ENCODE measurements around the gene NDUFAB1.
"Not testable (repeated sequence)": the region's sequence is repeated elsewhere in the genome, so short reads cannot be mapped to it uniquely, and the experiment has no call there.

Gene NDUFAB1

DNA sequence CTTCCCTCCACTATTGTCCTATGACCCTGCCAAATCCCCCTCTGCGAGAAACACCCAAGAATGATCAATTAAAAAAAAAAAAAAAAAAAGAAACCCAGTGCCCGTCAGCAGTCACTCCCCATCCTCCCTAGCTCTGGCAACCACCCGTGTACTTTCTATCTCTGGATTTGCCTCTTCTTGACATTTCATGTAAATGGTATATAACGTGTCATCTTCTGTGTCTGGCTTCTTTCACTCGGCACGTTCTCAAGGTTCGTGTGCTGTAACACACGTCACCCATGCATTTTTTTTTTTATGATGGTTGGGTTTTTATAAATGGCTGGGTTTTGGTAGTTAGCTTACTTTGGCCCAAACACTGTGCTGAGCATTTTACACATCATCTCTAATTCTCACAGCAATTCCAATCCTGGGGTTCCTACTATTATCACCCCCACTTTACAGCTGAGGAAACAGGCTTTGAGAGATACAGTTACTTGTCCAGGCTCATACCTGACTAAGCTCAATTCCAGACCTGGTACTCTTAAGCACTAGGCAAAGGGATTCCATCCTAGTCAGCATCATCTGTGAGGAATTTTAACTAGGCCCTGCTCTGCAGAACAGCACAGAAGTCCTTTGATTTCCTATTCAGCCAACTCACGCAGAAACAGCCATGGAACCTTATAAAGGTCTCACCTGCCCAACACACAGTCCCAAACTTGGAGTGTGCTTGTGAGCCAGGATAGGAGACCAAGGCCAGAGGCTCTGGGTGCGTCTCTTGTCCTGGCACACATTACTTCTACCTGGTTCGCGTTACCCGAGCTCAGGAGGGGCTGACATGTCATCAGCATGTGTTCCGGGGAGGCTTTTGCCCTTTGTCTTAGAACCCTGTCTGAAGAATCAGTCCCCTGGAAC, 11.7 kb downstream of the NDUFAB1 start:
- DNase-seq (ENCODE audit: low read depth), result no peak

DNA sequence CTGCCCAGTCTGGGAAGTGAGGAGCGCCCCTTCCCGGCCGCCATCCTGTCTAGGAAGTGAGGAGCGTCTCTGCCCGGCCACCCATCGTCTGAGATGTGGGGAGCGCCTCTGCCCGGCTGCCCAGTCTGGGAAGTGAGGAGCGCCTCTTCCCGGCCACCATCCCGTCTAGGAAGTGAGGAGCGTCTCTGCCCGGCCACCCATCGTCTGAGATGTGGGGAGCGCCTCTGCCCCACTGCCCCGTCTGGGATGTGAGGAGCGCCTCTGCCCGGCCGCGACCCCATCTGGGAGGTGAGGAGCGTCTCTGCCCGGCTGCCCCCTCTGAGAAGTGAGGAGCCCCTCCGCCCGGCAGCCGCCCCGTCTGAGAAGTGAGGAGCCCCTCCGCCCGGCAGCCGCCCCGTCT, 12.8 kb downstream of the NDUFAB1 start:
- not testable (repeated sequence) for DNase-seq (ENCODE audit: low read depth)

DNA sequence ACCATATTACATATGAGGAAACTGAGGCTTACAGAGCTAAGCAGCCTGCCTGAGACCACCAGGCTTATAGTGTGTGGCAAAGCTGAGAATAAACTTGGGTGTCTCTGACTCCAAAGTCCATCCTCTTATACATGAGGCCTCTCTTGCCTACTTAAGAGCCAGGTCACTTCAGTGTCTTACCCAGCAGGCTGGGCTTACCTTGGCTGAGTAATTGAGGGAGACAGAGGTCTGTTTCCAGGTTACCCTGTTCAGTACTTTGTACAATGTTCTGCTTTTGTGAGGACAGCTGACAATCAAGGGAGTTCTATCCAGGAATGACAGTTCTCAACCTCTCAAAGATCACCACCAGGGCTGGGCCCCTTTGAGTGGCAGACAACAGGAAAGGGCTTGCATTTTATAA, 14.4 kb downstream of the NDUFAB1 start:
- DNase-seq (ENCODE audit: low read depth), result no peak

DNA sequence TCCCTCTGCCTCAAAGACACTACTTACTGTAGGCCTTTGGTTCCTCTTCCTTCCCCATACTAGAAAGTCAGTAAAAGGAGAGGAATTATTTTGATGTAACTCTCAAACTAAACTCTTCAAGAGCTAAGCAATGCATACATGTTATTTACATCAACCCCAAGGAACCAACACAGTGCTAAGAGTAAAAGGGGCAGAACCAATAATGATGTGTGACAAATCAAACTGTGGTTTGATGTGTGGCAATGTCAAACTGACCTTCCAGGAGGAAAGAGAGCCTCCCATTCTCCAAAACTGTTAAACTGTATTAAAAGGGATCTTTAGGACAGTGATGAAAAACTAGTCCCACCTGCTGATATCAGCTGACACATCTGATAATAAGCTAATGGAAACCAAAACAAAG, 15.7 kb downstream of the NDUFAB1 start:
- no peak for DNase-seq (ENCODE audit: low read depth)

DNA sequence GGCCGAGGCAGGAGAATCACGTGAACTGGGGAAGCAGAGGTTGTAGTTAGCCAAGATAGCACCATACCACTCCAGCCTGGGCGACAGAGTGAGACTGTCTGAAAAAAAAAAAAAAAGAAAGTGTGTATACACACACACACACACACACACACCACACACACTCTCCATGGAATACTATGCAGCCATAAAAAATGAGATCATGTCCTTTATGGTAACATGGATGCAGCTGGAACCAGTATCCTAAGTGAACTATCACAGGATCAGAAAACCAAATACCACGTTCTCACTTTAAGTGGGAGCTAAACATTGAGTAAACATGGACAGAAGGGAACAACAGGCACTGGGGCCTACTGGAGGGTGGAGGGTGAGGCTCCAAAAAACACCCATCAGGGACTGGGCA, 16.7 kb downstream of the NDUFAB1 start:
- no peak for DNase-seq (ENCODE audit: low read depth)

DNA sequence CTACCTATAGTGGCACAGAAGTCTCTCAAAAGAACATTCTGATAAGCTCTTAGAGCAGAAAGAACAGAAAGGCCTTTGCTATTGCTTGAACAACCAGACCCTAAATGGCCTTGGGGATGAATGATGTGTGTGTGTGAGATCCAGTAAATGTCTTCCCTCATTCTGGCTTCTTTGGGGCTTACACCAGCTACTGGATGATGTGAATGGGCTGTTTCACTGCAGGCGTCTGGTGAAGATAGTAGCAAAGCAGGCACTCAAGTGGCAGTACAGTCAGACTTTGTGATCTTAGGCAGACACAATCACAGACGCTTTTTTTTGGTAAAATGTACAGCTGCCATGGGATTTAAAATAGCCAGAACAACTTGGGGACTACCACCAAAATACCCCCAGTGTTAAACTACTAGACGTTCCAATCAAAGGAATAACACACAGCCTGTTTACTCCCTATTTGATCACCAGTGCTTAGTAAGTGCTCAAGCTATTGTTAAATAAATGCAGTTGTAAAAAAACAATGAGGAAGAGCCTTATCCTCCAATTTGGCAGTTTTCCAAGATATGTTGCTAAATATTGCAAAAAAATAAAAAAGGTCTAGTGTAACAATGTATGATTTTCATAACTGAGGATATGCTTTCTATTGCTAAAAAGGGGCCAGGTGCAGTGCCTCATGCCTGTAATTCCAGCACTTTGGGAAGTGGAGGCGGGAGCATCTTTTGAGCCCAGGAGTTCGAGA, 17.9 kb downstream of the NDUFAB1 start:
- peak; percentile 45 for DNase-seq (ENCODE audit: low read depth)

DNA sequence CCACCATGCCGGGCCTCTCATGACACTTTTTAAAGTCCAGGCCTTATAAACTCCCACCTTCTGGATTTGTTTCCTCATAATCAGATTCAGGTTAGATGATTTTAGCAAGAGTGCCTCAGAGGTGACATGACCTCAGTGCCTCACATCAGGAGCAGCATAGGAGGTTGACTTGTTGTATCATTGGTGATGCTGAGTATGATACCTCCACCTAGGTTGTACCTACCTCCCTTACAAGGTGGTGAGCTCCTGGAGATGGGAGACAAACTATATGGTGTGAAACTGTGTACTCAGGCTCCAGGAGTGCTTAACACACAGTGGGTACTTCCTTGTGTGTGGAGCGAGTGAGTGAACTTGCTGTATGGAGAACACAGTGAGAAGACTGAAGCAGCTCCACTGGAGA, 18.6 kb downstream of the NDUFAB1 start:
- DNase-seq (ENCODE audit: low read depth), result no peak

DNA sequence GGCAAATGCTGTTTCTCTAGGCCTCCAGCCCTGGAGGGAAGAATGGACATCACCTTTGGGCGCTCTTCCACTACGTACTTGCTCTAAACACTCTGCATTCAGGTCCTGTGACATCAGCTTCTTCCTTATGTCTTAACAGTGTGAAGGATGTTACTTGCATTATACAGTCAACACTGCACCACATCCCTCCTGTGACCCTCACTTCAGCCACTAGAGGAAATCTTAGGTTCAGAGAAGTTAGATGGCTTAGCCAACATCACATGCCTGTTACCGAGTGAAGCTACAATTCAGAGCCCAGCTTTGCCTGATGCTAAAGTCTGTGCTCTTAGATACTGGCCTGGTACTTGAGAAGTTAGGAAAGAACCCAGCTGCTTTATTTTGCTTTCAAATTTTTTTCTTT, 20.3 kb downstream of the NDUFAB1 start:
- no peak for DNase-seq (ENCODE audit: low read depth)

DNA sequence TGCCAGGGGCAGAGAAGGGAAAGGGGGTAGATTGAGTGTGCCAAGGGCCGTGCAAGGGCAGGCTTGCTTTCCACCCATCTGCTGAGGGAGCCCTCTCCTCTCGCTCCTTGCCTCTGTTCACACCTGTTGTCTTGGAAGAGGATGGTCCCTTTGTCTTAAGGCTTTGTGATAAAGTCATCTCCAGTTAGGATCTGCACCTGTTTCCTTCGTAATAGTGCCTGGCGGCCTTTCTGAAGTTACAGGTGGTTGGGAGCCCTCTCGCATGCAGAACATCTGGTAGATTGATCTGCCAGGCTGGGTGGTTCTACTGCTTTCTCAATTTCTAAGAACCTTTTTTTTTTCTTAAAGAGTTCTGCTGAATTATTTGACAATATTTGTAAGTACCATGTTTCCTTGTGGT, 22.3 kb downstream of the NDUFAB1 start:
- no peak for DNase-seq (ENCODE audit: low read depth)

DNA sequence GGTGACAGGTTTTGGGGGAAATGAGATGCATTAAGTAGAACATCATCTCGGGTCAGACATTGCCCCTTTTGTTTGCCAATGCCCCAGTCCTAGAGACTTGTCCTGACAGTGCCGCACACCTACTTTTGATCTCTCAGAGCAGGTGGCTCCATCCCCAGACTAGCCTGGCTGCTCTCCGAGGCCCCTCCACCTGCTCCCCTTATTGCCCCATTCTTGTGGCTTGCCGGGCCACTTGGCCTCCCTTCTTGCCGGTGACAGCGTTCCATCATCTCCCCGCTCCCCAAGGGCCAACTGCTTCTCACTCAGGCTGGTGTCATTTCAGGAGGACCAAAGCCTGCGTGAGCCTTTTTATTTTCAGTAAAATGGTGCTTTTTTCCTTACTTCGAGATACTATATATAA, 23.7 kb downstream of the NDUFAB1 start:
- DNase-seq (ENCODE audit: low read depth), result no peak

DNA sequence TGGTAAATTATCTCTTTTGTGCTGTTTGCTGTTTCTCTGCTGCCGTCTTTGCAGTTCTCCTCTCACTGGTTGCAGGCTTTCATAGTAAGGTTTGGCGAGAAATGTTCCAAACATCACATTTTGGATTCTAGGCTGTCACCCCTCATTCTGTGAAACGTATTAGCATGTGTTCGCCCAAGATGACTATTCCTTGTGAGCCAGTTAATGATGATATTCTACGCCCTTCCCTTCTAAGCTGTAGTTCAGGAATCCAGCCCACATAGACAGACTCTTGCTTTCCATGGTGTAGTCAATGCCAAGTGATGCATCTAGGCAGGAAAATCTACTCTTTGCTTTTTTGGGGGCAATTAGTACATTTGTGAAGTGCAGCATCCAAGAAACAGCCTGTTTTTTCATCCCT, 24.2 kb downstream of the NDUFAB1 start:
- DNase-seq (ENCODE audit: low read depth), result no peak

DNA sequence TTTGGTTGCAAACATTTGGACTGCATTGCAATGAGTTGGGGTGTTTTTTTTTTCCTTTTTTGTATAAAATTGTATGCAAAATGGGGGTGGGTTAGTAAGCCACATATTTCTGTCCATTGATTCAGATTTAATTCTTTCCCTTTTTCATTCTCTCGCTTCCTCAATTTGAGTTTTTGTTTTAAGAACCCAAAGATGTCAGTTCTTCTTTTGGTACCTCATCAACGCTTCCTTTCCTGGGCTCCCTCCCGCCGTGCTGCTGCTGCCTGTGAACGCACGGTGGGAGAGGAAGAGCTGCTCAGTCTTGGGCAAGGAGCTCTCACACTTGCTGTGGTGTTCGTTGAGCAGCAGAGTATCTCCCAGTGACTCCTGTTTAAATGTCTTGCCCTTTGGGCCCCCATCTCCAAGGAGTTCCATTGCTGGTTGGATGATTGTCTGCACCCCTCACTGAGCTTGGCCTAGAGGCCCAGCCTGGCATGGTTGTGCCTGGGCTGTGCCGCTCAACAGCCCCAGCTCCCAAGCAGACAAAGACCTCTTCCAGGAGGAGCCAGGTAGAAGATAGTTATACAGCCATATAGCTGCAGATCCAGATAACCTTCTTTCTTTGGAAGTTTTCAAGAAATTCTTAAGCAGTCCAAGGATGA, 25.0 kb downstream of the NDUFAB1 start:
- DNase-seq (ENCODE audit: low read depth), result no peak

DNA sequence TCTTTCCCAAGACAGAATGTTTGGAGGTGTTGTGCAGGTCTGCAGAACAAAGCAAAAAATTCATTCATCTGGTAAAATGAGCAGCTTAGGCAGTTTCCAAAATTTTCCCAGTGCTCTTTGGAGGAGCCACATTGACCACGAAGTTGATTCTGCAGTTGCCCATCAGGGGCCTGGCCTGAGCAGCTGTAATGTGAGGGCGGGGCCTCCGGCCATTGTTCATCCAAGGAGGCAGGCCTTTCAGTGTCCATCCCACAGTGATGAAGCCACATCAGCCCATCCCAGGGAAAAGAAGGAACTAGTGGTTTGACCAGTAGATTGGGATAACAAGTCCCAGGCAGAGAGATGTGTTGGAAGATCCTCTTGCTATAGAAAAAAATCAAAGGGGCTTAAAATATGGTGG, 28.5 kb downstream of the NDUFAB1 start:
- no peak for DNase-seq (ENCODE audit: low read depth)

DNA sequence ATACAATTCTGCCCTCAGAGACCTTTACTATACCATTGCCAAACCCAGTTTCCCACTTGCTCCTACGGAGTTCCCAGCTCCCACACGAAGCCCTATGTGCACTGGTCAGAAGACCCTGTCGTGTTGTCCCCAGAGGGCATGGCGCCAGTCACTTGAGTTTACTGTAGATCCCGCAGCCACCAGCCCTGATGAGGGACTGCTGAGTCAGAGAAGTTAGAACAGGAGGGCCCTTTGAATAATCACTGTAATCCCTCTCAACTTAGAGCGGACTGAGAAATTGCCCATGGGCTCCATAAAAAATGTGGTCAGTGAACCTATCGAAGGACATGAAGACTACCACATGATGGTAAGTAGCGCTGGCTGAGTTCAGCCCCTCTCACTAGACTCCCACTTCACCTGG, 29.4 kb downstream of the NDUFAB1 start:
- no peak for DNase-seq (ENCODE audit: low read depth)

DNA sequence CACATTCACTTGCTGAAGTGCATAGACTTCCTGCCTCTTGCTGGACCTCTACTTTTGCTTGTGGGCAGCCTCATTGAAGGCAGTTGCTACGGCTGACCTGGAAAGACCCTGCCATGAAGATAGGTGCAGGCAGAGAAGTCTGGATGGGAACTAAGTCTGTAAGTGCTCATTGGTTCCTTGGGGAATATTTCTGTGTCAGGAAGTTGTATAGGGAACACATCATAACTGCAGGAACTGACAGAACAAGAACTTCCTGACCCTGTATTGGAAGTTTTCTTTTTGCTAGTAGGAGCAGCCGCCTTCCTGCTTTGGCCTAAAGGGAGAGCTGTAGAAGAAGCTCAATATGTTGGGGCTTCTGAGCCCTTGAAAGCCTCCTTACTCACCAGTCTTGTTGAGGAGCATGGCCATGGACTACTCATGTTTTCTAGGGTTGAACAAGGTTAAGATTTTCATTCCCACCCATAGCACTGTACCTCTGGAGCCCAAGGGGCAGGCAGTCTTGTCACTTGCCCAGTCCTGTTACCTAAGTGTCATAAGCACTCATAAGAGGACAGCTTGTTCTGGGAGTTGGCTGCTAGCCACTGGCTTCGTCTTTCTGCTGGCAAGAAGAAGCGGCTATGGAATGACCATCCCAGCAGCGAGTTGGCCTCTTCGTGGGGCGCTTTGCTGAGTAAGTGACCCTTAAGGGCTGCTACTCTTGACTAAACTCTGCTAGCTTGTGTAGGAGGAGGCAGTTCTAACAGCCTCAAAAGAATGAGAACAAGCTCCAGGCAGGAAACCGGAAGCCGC, 31.3 kb downstream of the NDUFAB1 start:
- DNase-seq (ENCODE audit: low read depth), result no peak

DNA sequence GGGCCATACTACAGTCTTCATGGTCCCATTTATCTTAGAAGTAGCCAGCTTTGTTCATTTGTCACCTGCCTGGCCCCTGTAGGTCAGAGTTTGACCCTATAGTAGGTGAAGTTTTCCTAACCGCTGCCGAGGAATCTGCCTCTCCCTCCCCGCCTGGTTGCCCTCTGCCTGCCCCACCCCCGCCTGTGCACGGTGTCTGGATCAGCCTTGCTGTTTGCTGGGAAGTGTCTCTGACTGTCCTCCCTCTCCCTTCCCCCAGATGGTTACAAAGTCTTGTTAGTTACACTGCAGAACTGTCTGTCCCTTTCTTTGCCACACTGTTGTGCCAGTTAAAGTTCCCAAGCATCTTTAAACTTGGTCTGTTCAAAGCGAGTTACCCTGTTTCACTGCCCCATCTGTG, 32.9 kb downstream of the NDUFAB1 start:
- no peak for DNase-seq (ENCODE audit: low read depth)

DNA sequence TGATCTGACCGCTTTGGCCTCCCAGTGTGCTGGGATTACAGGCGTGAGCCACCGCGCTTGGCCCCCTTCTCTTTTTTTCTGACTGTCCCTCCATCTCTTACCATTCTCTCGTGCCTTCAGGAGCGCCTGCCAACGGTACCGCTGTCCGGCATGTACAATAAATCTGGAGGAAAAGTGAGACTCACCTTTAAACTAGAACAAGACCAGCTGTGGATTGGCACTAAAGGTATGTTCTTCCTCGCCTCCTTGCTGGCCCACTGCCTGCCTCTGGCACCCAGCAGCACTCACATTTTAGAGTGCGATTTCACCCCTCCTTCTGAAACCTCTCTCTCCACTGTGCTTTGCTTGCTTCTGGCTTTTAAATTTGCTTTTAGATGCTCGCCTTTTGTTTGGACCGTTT, 33.6 kb downstream of the NDUFAB1 start:
- no peak for DNase-seq (ENCODE audit: low read depth)

DNA sequence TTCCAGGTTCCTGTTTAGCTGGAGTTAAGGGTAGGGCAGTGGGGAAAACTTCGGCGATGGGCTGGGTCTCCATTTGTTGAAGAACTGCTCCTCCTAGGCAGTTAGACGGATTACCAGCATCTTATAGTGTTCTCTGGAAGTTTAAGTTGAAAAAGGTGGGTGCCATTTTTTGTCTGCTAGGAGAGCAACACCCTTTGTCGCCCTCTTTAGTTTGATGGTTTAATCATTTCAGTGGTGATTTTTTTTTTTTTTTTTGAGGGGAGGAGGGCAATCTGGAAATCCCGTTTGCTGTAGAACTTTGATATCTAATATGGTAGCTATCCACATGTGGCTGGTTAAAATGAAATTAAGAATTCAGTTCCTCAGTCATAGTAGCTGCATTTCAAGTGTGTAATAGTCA, 34.5 kb downstream of the NDUFAB1 start:
- no peak for DNase-seq (ENCODE audit: low read depth)

DNA sequence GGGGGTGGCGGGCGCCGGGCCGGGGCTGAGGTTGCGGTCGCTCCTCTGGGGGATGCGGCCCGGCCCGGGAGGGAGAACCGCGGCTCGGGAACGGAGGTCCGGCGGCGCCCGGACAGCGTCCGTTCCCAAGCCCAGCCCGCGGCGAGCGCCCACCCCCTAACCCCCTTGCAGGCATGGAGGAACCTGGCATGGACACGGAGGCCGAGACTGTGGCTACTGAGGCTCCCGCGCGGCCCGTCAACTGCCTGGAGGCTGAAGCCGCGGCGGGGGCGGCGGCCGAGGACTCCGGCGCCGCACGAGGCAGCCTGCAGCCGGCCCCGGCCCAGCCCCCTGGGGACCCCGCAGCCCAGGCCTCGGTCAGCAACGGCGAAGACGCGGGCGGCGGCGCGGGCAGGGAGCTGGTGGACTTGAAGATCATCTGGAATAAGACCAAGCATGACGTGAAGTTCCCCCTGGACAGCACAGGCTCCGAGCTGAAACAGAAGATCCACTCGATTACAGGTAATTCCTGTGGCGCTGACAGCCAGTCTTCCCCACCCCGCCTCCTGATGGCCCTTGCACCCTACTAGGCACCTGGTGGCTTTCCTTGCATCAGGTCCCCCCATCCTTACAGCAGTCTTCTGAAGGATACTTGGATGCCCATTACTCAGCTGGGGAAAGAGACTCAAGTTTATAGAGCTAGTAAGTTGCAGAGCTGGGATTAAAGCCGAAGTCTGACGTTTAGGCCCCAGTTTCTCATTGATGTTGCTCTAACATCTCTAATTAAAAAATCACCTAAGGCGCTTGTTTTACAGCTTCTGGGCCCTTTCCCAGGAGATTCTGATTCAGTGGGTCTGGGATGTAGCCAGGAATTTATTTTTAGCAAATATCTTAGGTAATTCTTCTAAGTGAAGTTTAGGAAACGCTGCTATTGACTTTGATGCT, 38.1 kb downstream of the NDUFAB1 start:
- peak; percentile 49 for DNase-seq (ENCODE audit: low read depth)

DNA sequence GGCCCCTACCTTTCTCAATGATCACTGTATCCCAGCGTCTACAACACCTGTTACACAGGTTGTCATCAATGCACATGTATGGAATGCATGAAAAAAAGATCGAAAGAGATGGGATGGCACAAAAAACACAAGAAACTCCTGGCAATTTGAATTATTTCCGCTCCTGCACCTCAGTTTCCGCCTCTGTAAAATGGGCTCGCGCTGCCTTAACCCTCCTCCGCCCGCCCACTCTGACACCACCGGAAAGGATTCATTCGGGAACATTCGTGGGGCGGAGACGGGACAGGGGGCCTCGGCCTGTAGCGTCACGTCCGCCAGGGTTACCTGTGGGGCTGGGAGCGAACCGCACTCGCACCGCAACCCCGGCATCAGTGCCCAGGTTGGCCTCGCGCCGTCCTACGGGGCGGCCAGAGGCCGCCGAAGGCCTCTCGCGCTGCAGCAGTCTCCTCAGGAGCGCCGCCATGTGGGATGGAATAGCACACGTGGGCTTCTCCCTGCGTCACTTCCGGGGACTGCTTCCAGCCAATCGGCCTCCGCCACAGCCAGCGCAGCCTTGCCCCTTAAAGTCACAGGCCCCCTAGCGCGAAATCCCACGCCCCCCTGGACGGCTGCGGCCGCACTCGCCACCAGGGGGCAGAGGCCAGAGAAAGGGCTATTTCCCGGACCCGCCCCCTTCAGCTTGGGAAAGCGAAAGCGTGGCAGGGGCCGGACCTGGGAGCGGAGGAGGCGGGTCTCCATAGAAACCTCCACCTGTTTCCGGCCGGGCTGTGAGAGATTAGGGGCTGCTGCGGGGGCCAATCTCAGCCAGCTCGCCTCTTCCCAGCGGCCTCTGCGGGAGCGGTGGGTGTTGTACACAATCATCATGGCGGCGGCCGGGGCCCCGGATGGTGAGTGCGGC, 39.0 kb downstream of the NDUFAB1 start, which contains the start of the genes EARS2 and UBFD1:
TSS of gene EARS2 (minus strand) at position 470 of the 898 bp plus-strand sequence. CDS start at position 463, 7 bp downstream.
TSS of gene UBFD1 (plus strand) at position 847 of the 898 bp plus-strand sequence. CDS start at position 863, 16 bp downstream.
- peak; percentile 99 for DNase-seq (ENCODE audit: low read depth)
